Suppressor macrophage (primary cell): ENCODE data around the gene MOB3B.
A peak's percentile ranks its signal among the peaks of the same experiment; 100 is the strongest.

Source experiments
- DNase-seq, 4 experiments: peaks; one replicate each; pipeline ENCODE4 v3.0.0-alpha.2; 2020 to 2022
- total RNA-seq, 17 experiments: gene quantifications; one replicate each; lab custom pipeline; 2026; ENCODE audit warnings: mixed read lengths in 6 of 17, inconsistent platforms in 3 of 17; lab: John Stamatoyannopoulos, UW

Gene MOB3B
- 3.5 to 20.3 (median 7.5) reads per million in 17 experiments for total RNA-seq

DNA sequence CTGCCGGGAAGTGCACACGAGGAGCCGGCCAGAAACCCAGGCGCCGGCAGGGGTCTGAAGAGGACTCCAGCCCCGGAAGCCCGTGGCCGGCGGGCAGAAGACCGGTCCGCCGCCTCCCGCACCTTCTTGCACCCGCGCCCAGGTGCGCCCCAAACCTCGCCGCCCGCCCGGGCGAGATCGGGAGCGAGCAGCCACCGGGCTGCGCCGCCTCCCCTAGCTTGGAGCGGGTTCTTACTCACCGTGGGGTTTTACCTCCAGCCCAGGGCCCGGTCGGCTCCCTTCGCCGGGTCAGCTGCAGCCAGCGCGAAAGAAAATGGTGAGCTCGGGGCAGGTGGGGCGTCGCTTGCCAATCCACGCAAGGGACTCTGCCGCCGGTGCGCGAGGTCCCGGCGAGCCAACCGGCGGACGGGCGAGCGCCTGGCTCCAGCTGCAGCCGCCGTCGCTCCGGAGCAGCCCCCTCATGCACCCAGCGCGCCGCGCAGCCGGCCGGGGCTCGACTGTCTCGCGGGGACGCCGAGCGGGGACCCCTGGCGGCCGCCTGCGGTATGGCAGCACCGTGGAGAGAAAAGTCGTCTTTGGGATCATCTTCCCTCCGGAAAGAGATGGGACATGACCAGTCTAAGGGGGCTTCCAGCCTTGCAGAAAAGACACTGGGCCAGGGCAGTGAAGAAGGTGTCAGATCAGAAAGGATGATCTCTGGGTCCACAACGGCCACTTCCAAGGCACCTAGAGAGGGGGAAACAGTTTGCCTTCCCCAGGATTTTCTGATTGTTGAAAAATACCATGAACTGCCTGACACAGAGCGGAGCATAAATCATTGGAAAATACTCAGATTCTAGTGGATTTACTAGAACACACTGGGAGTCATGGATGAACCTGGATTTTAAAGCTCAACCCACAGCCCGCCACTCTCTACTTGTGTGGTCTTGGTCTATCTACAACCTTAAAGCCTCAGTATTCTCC, at the start of gene MOB3B:
Gene MOB3B, minus strand, starts transcription at position 499 of the 963 bp plus-strand sequence. CDS start 74,264 bp downstream, outside the sequence.
- peak; percentile 83 to 93 (median 88) for DNase-seq

- peak; percentile 98 to 100 (median 100) for DNase-seq
These were observed 44.3 kb upstream of the MOB3B start for GRCh38 chr9:27573634-27574590.

DNA sequence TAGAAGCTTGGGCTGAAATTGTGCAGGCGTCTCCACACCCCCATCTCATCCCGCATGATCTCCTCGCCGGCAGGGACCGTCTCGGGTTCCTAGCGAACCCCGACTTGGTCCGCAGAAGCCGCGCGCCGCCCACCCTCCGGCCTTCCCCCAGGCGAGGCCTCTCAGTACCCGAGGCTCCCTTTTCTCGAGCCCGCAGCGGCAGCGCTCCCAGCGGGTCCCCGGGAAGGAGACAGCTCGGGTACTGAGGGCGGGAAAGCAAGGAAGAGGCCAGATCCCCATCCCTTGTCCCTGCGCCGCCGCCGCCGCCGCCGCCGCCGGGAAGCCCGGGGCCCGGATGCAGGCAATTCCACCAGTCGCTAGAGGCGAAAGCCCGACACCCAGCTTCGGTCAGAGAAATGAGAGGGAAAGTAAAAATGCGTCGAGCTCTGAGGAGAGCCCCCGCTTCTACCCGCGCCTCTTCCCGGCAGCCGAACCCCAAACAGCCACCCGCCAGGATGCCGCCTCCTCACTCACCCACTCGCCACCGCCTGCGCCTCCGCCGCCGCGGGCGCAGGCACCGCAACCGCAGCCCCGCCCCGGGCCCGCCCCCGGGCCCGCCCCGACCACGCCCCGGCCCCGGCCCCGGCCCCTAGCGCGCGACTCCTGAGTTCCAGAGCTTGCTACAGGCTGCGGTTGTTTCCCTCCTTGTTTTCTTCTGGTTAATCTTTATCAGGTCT, 43.5 kb upstream of the MOB3B start, which contains the start of gene C9orf72:
Gene C9orf72, minus strand, starts transcription at position 564 of the 716 bp plus-strand sequence. CDS start 6,361 bp downstream, outside the sequence.
- DNase-seq: peak; percentile 87 to 96 (median 92)

- DNase-seq: peak; percentile 92 to 98 (median 94)
These were observed 42.9 kb upstream of the MOB3B start for GRCh38 chr9:27572566-27572917.

DNA sequence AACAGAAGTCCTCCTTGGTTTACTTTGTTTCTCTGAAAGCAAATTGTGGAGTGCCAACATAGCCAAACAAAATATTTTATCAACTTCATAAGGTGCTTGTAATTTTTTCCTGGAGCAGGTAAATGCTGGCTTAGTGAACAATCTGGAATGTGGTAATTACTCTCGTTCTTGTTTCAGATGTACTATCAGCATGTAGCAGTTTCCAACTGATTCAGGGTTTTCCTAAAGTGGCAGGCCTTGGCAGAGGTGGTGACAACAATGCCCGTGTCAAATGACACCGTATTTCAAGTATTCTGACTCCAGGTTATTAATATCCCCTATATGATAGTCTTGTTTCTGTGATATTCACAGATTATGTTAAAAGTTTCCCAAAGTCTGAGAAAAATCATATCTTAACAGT, 42.4 kb upstream of the MOB3B start:
- DNase-seq: peak; percentile 8 to 49 (median 33)

DNA sequence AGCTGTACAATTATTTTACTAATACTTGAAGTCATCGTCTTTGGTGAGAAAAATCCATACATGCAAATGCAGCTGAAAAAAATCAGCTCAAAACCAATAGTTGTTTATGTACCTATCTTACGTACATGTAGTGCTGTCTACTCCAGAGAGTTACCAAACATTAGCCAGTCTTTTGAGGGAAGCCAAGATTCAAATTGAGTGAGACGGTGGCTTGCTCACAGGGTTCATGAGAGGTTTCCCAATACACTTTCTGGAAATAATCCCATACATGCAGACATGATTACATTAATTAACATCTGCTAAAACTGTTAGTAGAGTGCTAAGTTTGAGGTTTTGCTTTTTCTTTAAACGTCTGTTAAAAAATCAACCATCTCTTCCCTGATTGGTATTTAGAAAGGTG, 41.4 kb upstream of the MOB3B start:
- peak; percentile 28 to 56 (median 43) for DNase-seq

GRCh38 chr9:27569406-27569805, 39.8 kb upstream of the MOB3B start:
- no peak for DNase-seq

GRCh38 chr9:27566118-27566517, 36.5 kb upstream of the MOB3B start:
- DNase-seq: peak in 2 of 4 experiments; percentile 45 to 47

DNA sequence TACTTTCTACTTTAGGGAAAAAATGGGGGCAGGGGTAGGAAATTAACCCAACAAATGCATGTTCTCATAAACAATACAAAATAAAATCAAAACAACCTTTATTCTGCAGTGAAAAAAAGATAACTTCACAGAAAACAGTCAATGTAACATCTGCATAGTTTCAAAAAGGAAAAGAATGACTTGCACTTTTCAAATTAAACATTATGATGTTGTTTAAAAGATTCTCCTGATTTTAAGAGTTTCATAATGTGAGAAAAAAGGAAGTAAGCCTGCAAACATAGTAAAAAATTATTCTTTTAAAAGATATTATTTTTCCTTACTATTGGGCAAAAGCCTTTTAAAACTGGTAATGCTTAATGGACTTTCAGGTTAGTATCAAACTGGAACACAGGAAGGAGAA, 36.1 kb upstream of the MOB3B start:
- DNase-seq: peak in 2 of 4 experiments; percentile 50 to 66

DNA sequence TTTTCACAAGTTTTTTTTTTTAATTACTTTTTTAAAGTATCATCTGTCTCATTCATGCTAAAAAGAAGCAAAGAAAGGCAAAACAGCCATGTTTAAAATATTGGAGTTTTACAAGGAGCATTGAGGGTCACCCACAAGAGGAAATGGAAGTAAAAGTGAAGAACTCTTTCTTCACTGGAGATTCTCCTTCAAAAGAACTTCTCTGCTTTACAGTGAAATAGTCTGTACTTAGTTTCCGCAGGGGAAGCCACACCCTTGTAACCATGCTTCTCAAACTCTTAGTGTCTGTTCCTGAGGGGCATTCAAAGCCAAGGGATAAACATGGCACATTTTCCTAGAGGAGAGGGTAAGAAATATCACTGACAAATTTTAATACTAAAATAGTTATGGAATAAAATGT, 35.1 kb upstream of the MOB3B start:
- peak; percentile 36 to 83 (median 66) for DNase-seq

- DNase-seq: peak in 2 of 4 experiments; percentile 66 to 70
These were observed 34.3 kb upstream of the MOB3B start for GRCh38 chr9:27563738-27564430.

DNA sequence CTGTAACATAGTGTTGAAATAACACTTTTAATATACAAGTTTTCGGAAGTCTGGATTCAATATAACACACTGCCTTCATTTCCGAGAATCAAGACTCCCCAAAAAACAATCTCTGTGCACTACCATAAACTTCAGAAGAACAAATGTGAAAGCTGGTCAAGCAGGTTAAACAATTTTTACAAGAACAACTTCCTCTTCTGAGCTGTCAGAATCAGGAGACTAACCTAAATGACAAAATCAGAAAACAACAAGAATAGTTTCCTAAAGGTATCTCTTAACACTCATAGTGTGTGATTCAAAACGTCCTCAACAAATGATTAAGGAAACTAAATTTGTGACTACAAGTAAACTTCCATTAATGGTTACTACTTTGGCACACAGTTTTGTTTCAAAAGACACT, 32.1 kb upstream of the MOB3B start:
- DNase-seq: peak in 2 of 4 experiments; percentile 19 to 41

DNA sequence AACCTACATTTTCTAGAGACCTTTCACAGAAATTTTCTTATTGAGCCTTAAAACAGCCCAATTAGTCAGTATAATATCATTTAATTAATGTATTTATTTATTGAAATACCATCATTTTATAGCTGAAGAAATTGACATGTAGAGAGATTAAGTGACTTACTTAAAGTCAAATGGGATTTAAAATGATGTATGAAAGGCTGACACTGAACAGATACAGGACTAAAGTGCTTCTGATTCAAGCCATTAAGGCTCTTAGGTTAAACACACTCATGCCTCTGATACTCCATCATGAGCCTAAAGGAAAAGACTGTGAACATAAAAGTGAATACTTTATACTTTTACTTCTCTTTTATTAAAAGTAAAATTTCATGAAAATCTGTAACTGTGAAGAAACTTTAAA, 30.8 kb upstream of the MOB3B start:
- no peak for DNase-seq

DNA sequence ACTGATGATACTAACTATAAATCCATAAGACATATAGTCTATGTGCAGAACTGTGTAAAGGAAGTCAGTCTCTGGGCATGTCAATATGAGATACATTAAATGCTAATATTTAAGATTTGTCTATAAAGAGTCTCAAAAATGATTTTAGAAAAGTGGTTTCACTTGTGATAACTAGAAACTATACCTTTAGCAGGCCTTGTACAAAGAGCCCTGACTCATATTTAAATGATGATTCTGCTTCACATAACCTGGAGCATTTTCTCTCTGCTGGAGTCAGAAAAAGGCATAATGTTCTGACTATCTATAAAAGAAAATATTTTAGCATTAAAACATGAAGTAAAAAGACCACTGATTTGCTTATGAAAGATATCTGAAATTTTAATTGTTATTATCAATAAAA, 28.7 kb upstream of the MOB3B start:
- no peak for DNase-seq

DNA sequence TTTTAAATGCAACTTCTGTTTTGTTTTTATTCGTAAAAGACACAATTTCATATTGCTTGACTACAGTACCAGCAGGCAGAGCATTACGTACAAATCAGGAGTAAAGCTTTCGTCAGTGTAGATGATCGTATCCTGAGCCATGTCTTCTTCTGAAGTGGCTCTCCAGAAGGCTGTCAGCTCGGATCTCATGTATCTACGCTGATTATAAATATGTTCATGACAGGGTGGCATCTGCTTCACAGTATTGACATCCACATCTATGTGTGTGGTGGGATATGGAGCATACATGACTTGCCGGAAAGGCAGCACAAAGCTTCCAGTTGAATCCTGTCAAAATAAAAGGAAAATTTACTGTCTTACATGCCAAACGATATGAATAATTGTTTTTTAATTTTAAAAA, 26.9 kb upstream of the MOB3B start:
- no peak for DNase-seq

DNA sequence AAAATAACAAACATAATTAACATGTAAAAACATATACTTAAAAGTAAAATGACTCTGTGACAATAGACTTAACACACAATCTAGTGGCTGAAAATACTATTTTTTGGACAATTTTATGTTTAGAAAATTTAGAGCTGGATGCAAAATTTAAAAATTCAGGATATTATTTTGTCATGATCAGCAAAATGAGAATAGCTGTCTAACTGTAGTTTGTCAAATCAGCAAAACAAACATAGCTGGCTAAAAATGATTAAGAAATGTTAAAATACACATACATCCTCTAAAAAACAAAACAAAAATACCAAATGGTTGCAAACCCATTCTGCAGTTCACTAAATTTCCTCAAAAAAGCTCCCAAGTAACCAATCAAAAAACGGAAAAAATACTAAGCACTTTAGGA, 25.1 kb upstream of the MOB3B start:
- DNase-seq: no peak

- DNase-seq: no peak
These were observed 19.7 kb upstream of the MOB3B start for GRCh38 chr9:27549196-27549755.

- peak; percentile 38 to 67 (median 49) for DNase-seq
These were observed 18.6 kb upstream of the MOB3B start for GRCh38 chr9:27548055-27548741.

- DNase-seq: no peak
These were observed 15.9 kb upstream of the MOB3B start for GRCh38 chr9:27545471-27545870.

- DNase-seq: no peak
These were observed 12.9 kb upstream of the MOB3B start for GRCh38 chr9:27542508-27542907.
